Naive thymus-derived CD8-positive, alpha-beta T cell (primary cell): Measurements from ENCODE around the gene PPM1H. TPM values are rescaled to one million over a fixed set of nuclear protein-coding genes. Genes with fewer than 3 reads are reported as not detected.
"Not testable (repeated sequence)": the region's sequence is repeated elsewhere in the genome, so short reads cannot be mapped to it uniquely, and the experiment has no call there.

ENCODE experiments used
- ATAC-seq, 2 donors: fragments of 150-1000 bp; cut with Tn5 transposase in 1 of 2; sonication (Bioruptor Pico), chemical (Tn5 transposase) in 1 of 2; 1 replicate in 1 of 2; 2 replicates in 1 of 2; pipeline ENCODE4 v1.10.0; 2021; ENCODE audit warnings: mild to moderate bottlenecking in 2 of 2, moderate library complexity in 2 of 2
- POLR2A ChIA-PET: fragments of 350-600 bp; sonication (Branson Sonifier 250); formaldehyde crosslinking; loops from one replicate; lab custom pipeline; 2021; ENCODE audit warnings: antibody characterized with exemption; lab: Charles Lee
- DNase-seq, 10 donors: peaks; one replicate each; pipeline versions ENCODE4 v3.0.0 to v3.0.0-alpha.2; 2020 to 2022
- H3K27ac Mint-ChIP-seq, 10 donors: one replicate each; pipeline ENCODE4 v1.8.0; 2020 to 2022; ENCODE audit warnings: mild to moderate bottlenecking in 10 of 10, mixed read lengths in 10 of 10, moderate library complexity in 4 of 10, inconsistent platforms in 1 of 10
- H3K27me3 Mint-ChIP-seq, 5 donors: one replicate each; pipeline ENCODE4 v1.8.0; 2021 to 2022; ENCODE audit warnings: mixed read lengths in 5 of 5
- H3K36me3 Mint-ChIP-seq, 3 donors: one replicate each; pipeline ENCODE4 v1.8.0; 2020 to 2022; ENCODE audit warnings: mixed read lengths in 3 of 3, mild to moderate bottlenecking in 2 of 3, inconsistent platforms in 1 of 3
- H3K4me1 Mint-ChIP-seq, 4 donors: one replicate each; pipeline ENCODE4 v1.8.0; 2021 to 2022; ENCODE audit warnings: mixed read lengths in 4 of 4
- H3K4me3 Mint-ChIP-seq, 10 donors: one replicate each; pipeline ENCODE4 v1.8.0; 2020 to 2022; ENCODE audit warnings: mild to moderate bottlenecking in 10 of 10, mixed read lengths in 10 of 10, moderate library complexity in 6 of 10, inconsistent platforms in 1 of 10
- H3K9me3 Mint-ChIP-seq, 9 donors: one replicate each; pipeline ENCODE4 v1.8.0; 2020 to 2022; ENCODE audit warnings: mixed read lengths in 9 of 9, mild to moderate bottlenecking in 3 of 9, inconsistent platforms in 1 of 9, moderate library complexity in 1 of 9
- polyA plus RNA-seq, 3 donors: library from polyadenylated mRNA; unstranded; fragments of 300-500 nt; fragmentation: Illumina TruSeq; gene quantifications; one replicate each; pipeline ENCODE4 v1.2.3, GENCODE V29; 2021
- total RNA-seq, 8 experiments: library from RNA in 2 of 8; stranded (reverse) in 2 of 8; gene quantifications; one replicate each; pipeline ENCODE4 v1.2.3 and lab custom pipeline; 2021 to 2026

Gene PPM1H
- total and polyA plus RNA-seq, 5 experiments from 2014 or later: not detected

- Mint-ChIP-seq H3K9me3 (no peaks in the 10 kb centered on the region), H3K36me3 (no peaks in the 10 kb centered on the region), H3K27ac (no peak overlapping the region), H3K27me3 (peaks cover 0 to 7% (median 0%) of the 10 kb centered on the region in 5 donors), H3K4me1 (no peaks in the 10 kb centered on the region), H3K4me3 (no peak overlapping the region)
- POLR2A ChIA-PET: no interaction called here
- DNase-seq (no peak), ATAC-seq (no peak)
Observed at GRCh38 chr12:62834406-62834805, 100.5 kb downstream of the PPM1H start.

GRCh38 chr12:62833634-62834033, 101.3 kb downstream of the PPM1H start:
- POLR2A ChIA-PET: no interaction called here

GRCh38 chr12:62832558-62832957, 102.4 kb downstream of the PPM1H start:
- H3K4me3 Mint-ChIP-seq: no peak overlapping the region
- no peaks in the 10 kb centered on the region for H3K36me3 Mint-ChIP-seq
- no peaks in the 10 kb centered on the region for H3K9me3 Mint-ChIP-seq
- H3K4me1 Mint-ChIP-seq: no peaks in the 10 kb centered on the region
- POLR2A ChIA-PET: no interaction called here
- H3K27me3 Mint-ChIP-seq: peaks cover 0 to 4% (median 0%) of the 10 kb centered on the region in 5 donors
- DNase-seq: no peak
- no peak overlapping the region for H3K27ac Mint-ChIP-seq
- ATAC-seq: no peak

More at GRCh38 chr12:62833634-62834033, 101.3 kb downstream of the PPM1H start:
- Mint-ChIP-seq H3K36me3 (no peaks in the 10 kb centered on the region), H3K4me3 (no peak overlapping the region), H3K4me1 (no peaks in the 10 kb centered on the region), H3K9me3 (no peaks in the 10 kb centered on the region), H3K27me3 (peaks cover 0 to 7% (median 0%) of the 10 kb centered on the region in 5 donors), H3K27ac (no peak overlapping the region)
- ATAC-seq (no peak), DNase-seq (no peak)

GRCh38 chr12:62832027-62832426, 102.9 kb downstream of the PPM1H start:
- no peak overlapping the region for H3K27ac Mint-ChIP-seq
- no peak for ATAC-seq
- H3K36me3 Mint-ChIP-seq: no peaks in the 10 kb centered on the region
- POLR2A ChIA-PET: no interaction called here
- H3K9me3 Mint-ChIP-seq: no peaks in the 10 kb centered on the region
- DNase-seq: no peak
- peaks cover 0 to 4% (median 0%) of the 10 kb centered on the region in 5 donors for H3K27me3 Mint-ChIP-seq
- no peaks in the 10 kb centered on the region for H3K4me1 Mint-ChIP-seq
- no peak overlapping the region for H3K4me3 Mint-ChIP-seq

DNA sequence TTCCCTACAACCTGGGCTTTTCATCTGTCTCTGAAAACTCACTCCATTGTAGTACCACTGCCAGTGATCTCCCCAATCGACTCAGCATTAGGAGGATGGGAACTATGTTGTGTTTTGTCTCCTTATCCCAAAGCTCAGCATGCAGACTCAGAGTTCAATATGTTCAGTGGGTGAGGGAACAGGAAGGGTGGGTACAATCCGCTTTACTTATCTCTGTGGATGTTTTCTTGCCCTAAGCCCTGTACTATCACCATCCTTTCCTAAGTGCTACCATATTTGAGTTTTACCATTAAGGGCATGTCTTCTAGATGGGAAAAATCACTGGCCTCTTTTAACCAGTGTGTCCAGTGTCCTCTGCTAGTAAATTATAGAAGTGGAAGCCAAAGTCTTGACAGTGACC, 107.1 kb downstream of the PPM1H start:
- H3K36me3 Mint-ChIP-seq: no peaks in the 10 kb centered on the region
- H3K4me1 Mint-ChIP-seq: no peaks in the 10 kb centered on the region
- H3K27ac Mint-ChIP-seq: no peak overlapping the region
- no peak overlapping the region for H3K4me3 Mint-ChIP-seq
- no peak for ATAC-seq
- H3K27me3 Mint-ChIP-seq: peaks cover 0 to 2% (median 0%) of the 10 kb centered on the region in 5 donors
- peaks cover 0 to 2% (median 0%) of the 10 kb centered on the region in 9 donors for H3K9me3 Mint-ChIP-seq
- POLR2A ChIA-PET: no interaction called here
- DNase-seq: no peak

GRCh38 chr12:62827042-62827441, 107.9 kb downstream of the PPM1H start:
- Mint-ChIP-seq H3K9me3 (peaks cover 0 to 2% (median 0%) of the 10 kb centered on the region in 9 donors), H3K36me3 (no peaks in the 10 kb centered on the region), H3K27me3 (peaks cover 0 to 10% (median 4%) of the 10 kb centered on the region in 5 donors), H3K27ac (no peak overlapping the region), H3K4me3 (no peak overlapping the region), H3K4me1 (no peaks in the 10 kb centered on the region)
- no peak for DNase-seq
- ATAC-seq: no peak
- POLR2A ChIA-PET: no interaction called here

DNA sequence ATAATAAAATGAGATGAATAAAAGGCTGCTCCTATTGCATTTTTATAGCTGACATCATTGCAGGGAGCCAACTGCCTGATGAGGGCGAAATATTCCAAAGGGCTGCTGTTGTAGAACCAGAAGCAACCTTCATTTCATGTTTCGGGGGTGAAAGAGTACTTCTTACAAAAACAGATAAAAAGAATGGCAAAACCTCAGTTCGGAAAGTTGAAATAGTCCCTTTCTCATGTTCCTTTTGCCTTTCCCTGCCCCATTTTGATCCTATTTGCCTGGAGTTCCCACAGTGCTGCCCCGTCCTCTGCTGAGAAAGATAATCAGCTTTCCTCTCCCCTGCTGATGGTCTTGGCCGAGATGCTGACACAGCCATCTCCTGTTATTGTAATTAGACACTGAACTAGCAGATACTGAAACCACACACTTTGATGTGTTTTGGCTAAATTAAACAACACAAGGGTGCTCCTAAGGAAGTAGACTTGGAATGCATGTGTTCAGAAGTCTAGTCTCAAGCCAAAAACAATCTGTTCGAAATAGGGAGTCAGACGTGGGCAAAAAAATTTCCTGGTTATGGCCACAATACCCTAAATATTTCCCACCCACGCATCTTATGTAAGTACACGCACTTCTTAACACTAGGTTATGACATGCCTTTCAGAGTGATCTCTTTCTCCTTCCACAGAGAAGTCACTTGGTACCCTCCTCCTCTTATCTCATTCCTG, 117.2 kb downstream of the PPM1H start:
- Mint-ChIP-seq H3K9me3 (no peaks in the 10 kb centered on the region), H3K4me1 (peaks cover 3 to 17% (median 9%) of the 10 kb centered on the region in 4 donors), H3K36me3 (no peaks in the 10 kb centered on the region), H3K27me3 (peaks cover 10 to 38% (median 26%) of the 10 kb centered on the region in 5 donors), H3K27ac (no peak overlapping the region), H3K4me3 (no peak overlapping the region)
- DNase-seq: no peak
- POLR2A ChIA-PET: no interaction called here
- ATAC-seq: no peak

DNA sequence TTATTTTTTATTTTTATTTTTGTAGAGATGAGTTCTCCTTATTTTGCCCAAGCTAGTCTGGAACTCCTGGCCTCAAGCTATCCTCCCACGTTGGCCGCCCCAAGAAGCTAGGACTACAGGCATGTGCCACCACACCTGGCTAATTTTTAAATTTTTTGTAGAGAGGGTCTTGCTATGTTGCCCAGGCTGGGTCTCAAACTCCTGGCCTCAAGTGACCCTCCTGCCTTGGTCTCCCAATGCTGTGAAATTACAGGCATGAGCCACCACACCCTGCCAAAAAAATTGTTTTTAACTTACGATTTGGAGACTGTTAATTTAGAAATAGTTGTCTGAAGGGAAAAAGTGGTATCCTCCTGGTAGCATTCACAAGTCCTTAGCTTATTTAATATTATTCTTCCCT, 120.7 kb downstream of the PPM1H start:
- H3K27ac Mint-ChIP-seq: no peak overlapping the region
- ATAC-seq: no peak
- H3K27me3 Mint-ChIP-seq: peaks cover 10 to 21% (median 10%) of the 10 kb centered on the region in 5 donors
- H3K36me3 Mint-ChIP-seq: no peaks in the 10 kb centered on the region
- no peak for DNase-seq
- H3K4me1 Mint-ChIP-seq: peaks cover 4 to 18% (median 10%) of the 10 kb centered on the region in 4 donors
- no peaks in the 10 kb centered on the region for H3K9me3 Mint-ChIP-seq
- POLR2A ChIA-PET: no interaction called here
- no peak overlapping the region for H3K4me3 Mint-ChIP-seq

- Mint-ChIP-seq H3K27ac (peak overlapping the region in 2 of 10 donors; percentile 30 to 44), H3K9me3 (no peaks in the 10 kb centered on the region), H3K27me3 (peaks cover 7 to 18% (median 10%) of the 10 kb centered on the region in 5 donors), H3K4me3 (peak overlapping the region; percentile 11 to 67 (median 44)), H3K4me1 (peaks cover 7 to 18% (median 10%) of the 10 kb centered on the region in 4 donors), H3K36me3 (no peaks in the 10 kb centered on the region)
- DNase-seq (peak in 5 of 10 donors; percentile 2 to 9 (median 4)), ATAC-seq (peak in 1 of 2 donors; percentile 47)
- POLR2A ChIA-PET: no interaction called here
Observed at GRCh38 chr12:62813031-62813829, 121.7 kb downstream of the PPM1H start.

DNA sequence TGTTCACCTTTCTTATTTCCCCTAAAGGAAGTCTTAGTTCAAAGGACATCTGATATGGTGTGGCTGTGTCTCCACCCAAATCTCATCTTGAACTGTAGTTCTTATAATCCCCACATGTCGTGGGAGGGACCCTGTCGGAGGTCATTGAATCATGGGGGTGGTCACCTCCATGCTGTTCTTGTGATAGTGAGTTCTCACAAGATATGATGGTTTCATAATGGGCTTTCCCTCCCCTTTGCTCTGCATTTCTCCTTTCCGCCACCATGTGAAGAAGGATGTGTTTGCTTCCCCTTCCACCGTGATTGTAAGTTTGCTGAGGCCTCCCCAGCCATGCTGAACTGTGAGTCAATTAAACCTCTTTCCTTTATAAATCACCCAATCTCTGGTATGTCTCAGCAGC, 123.5 kb downstream of the PPM1H start:
- H3K4me3 Mint-ChIP-seq, POLR2A ChIA-PET, H3K9me3 Mint-ChIP-seq, H3K36me3 Mint-ChIP-seq, ATAC-seq, DNase-seq: not testable (repeated sequence)
- H3K27ac Mint-ChIP-seq: peak overlapping the region in 1 of 10 donors; percentile 58
- H3K4me1 Mint-ChIP-seq: peaks cover 6 to 12% (median 9%) of the 10 kb centered on the region in 4 donors
- H3K27me3 Mint-ChIP-seq: peaks cover 0 to 13% (median 5%) of the 10 kb centered on the region in 5 donors

- Mint-ChIP-seq H3K4me3 (no peak overlapping the region), H3K36me3 (no peaks in the 10 kb centered on the region), H3K4me1 (peaks cover 6 to 8% (median 7%) of the 10 kb centered on the region in 4 donors), H3K27me3 (peaks cover 0 to 2% (median 0%) of the 10 kb centered on the region in 5 donors), H3K27ac (no peak overlapping the region), H3K9me3 (no peaks in the 10 kb centered on the region)
- no peak for DNase-seq
- ATAC-seq: no peak
- POLR2A ChIA-PET: no interaction called here
Observed at GRCh38 chr12:62808166-62808879, 126.6 kb downstream of the PPM1H start.

- Mint-ChIP-seq H3K4me1 (peaks cover 0 to 8% (median 0%) of the 10 kb centered on the region in 4 donors), H3K36me3 (no peaks in the 10 kb centered on the region), H3K27me3 (peaks cover 0 to 2% (median 0%) of the 10 kb centered on the region in 5 donors), H3K27ac (peak overlapping the region in 1 of 10 donors; percentile 32), H3K9me3 (no peaks in the 10 kb centered on the region), H3K4me3 (no peak overlapping the region)
- DNase-seq (no peak), ATAC-seq (no peak)
- POLR2A ChIA-PET: no interaction called here
Observed at GRCh38 chr12:62806893-62807292, 128.1 kb downstream of the PPM1H start.
